ENCODE measurements around the gene PIF1. TPM values are rescaled to one million over a fixed set of nuclear protein-coding genes. Genes with fewer than 3 reads are reported as not detected.
"Not testable (repeated sequence)": the region's sequence is repeated elsewhere in the genome, so short reads cannot be mapped to it uniquely, and the experiment has no call there.

The PIF1 gene
- total and polyA plus RNA-seq, 5 donors, result 0.25 to 1.1 (median 0.79) TPM

DNA sequence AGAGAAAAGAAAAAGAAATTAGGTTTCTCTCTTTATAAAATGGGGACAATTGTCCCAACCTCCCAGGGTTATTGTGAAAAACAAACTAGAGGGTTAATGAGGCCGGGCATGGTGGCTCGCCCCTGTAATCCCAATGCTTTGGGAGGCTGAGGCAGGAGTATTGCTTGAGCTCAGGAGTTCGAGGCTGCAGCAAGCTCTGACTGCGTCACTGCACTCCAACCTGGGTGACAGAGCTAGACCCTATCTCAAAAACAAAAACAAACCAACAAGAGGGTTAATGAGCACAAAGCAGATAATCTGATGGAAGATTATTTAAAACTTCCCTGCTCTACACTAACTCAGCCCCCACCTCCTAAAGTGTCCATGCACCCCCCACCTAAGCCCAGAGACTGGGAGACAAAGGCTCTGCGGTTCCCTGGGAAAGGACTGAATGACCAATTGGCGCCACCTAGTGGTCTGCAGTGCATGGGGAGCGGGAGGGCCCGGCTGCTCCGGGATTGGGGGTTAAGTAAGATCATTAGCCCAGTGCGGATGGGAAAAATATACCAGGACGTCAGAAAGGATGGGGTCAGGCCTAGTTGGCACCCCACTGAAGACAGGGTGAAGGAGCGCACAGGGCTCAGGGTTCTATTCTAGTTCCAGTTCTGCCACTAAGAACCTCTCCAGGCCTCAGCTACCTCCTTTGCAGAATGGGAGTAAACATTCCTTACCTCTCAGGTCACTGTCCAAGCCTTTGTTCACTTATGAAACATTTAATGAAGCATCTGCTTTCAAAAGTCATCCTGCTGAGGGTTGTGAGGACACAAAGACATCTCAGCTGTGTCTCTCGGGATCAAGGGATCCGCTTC lies 15.6 kb downstream of the PIF1 start:
- H3K4me1 ChIP-seq (ENCODE audit: control insufficient read depth, insufficient read depth, low read length), result no peaks in the 10 kb centered on the region

DNA sequence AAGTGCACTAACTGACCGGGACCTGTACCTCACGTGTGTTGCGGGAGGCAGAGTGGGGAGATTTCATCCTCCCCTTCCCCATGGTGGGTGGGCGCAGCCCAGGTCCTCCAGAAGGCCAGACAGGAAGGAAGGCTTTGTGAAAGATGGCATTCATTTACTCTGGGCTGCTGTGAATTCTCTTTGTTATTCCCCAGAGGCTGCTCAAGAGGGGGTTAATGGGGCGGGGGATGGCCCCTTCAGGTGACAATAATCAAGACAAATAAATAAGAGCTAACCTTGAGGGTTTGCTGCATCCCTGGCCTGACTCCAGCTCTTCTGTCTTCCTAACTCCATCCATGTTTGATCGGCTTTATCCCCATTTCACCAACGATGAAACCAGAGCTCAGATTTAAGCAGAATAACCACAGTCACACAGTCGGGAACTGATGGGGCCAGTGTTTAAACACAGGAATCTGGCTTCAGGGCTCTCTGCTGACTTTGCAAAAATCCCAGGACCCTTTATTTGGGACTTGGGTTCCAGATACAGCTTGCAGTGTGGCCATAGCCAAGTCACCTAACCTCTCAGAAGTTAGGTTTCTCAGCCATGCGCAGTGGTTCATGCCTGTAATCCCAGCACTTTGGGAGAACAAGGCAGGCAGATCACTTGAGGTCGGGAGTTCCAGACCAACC lies 16.5 kb downstream of the PIF1 start:
- Histone ChIP-seq H3K4me3 (ENCODE audit: low read length) (no peak overlapping the region), H3K4me1 (ENCODE audit: control insufficient read depth, insufficient read depth, low read length) (no peaks in the 10 kb centered on the region), H3K27me3 (ENCODE audit: control insufficient read depth, insufficient read depth) (no peaks in the 10 kb centered on the region), H3K27ac (ENCODE audit: low read length) (no peak overlapping the region), H3K9me3 (ENCODE audit: control insufficient read depth, low read length) (no peaks in the 10 kb centered on the region)
- WGBS, result 71% methylated on average over 10 of the region's 10 CpGs
- intact Hi-C loops (cut with DNase I), result loop anchor here in 1 of 4 donors (5.0 kb wide), 1 partner anchor 77 kb away; no protein-coding TSS in a partner anchor
- DNase-seq (peak in 1 of 3 donors; percentile 12), ATAC-seq (no peak)

More for the DNA sequence above, 15.6 kb downstream of the PIF1 start:
- Histone ChIP-seq H3K27ac (ENCODE audit: low read length) (no peak overlapping the region), H3K27me3 (ENCODE audit: control insufficient read depth, insufficient read depth) (no peaks in the 10 kb centered on the region), H3K9me3 (ENCODE audit: control insufficient read depth, low read length) (no peaks in the 10 kb centered on the region), H3K4me3 (ENCODE audit: low read length) (no peak overlapping the region)
- intact Hi-C loops (cut with DNase I), result loop anchor here (2.0 to 5.0 kb wide), 5 partner anchors 63 to 79 kb away; no protein-coding TSS in a partner anchor
- peak; percentile 81 to 82 for ATAC-seq
- peak; percentile 85 to 93 (median 91) for DNase-seq
- 32% methylated on average over 14 of the region's 14 CpGs for WGBS

DNA sequence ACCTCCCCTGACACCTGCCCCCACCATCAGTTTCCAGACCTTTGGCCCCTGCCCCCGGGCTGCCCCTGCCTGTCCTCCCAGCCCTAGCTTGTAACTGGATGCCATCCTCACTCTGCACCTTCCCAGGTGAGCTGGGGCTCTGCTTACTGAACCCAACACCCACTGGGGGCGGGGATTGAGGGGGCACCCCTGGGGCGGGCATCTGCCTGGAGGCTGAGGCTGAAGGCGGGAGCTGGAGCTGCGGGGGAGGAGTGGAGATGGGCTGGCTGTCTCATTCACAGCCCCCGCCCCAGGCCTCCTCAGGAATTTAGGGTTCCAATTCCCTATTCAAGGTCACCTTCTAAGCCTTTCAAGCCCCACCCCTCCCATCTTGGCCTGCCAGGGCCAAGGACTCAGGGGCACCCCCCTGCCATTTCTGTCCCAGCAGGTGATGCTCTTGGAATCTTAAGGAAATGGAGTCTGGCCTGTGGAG lies 17.7 kb downstream of the PIF1 start:
- Histone ChIP-seq H3K27me3 (ENCODE audit: control insufficient read depth, insufficient read depth) (no peaks in the 10 kb centered on the region), H3K27ac (ENCODE audit: low read length) (no peak overlapping the region), H3K4me1 (ENCODE audit: control insufficient read depth, insufficient read depth, low read length) (no peaks in the 10 kb centered on the region), H3K9me3 (ENCODE audit: control insufficient read depth, low read length) (no peaks in the 10 kb centered on the region), H3K4me3 (ENCODE audit: low read length) (no peak overlapping the region)
- DNase-seq (peak in 1 of 3 donors; percentile 59), ATAC-seq (peak in 1 of 2 donors; percentile 4)
- 72% methylated on average over 6 of the region's 6 CpGs for WGBS
- intact Hi-C loops (cut with DNase I), result loop anchor here in 1 of 4 donors (5.0 kb wide), 1 partner anchor 75 kb away; no protein-coding TSS in a partner anchor

DNA sequence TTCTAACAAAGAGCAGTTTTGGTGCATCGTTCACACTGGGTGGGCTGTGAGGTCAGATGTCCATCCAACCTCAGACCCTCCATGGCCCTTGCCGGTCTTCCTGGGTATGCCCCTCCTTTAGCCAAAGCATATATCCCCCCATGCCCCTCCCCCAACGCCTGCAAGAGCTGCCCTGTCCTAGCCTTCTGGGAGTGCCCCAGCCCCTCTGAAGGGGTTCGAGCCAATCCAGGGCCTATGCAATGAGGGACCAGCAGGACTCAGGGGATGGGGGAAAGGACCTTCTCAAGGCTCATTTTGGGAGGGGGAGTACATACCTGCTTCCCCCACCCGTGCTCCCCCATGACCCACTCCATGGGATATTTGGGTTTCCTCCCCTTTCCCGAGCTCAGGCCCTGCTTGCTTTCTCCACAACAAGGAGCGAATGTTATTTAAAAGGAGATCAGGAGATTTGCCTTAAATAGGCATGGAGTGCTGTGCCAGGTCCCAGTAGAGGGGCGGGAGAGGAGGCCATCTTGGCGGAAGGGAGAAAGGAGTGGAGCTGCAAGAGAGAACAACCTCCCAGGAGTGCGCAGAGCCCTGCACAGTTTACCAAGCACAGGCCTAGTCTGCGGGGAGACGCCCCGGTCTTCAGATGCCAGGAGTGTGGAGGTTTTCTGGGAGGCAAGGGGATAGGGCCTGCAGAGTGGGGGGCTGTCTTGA lies 18.2 kb downstream of the PIF1 start:
- Histone ChIP-seq H3K4me3 (ENCODE audit: low read length) (no peak overlapping the region), H3K9me3 (ENCODE audit: control insufficient read depth, low read length) (no peaks in the 10 kb centered on the region), H3K27ac (ENCODE audit: low read length) (no peak overlapping the region), H3K27me3 (ENCODE audit: control insufficient read depth, insufficient read depth) (no peaks in the 10 kb centered on the region), H3K4me1 (ENCODE audit: control insufficient read depth, insufficient read depth, low read length) (no peaks in the 10 kb centered on the region)
- intact Hi-C loops (cut with DNase I), result loop anchor here in 1 of 4 donors (5.0 kb wide), 1 partner anchor 75 kb away; no protein-coding TSS in a partner anchor
- WGBS, result 55% methylated on average over 13 of the region's 13 CpGs
- ATAC-seq (peak in 1 of 2 donors; percentile 6), DNase-seq (peak in 1 of 3 donors; percentile 54)

DNA sequence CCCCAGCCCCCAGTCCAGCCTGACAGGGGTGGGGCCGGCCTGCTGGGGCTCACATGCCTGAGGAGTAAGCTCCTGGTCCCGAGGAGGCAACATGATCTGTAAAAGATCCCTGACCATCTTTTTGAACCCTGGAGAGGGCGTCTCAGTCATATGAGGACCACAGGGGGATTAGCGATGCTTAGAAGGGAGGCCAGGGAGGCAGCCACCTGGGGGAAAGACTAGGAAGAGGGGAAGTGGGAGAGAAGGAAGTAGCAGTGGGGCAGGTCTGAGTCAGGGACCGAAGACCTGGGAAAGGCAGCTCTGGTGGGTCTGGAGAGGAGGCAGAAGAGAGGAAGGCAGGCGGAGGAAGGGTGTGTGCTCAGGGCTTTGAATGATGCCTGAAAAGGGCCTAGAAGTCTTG lies 18.9 kb downstream of the PIF1 start:
- no peaks in the 10 kb centered on the region for H3K27me3 ChIP-seq (ENCODE audit: control insufficient read depth, insufficient read depth)
- H3K4me1 ChIP-seq (ENCODE audit: control insufficient read depth, insufficient read depth, low read length), result no peaks in the 10 kb centered on the region
- ATAC-seq (no peak), DNase-seq (peak in 1 of 3 donors; percentile 27)
- H3K27ac ChIP-seq (ENCODE audit: low read length), result peak overlapping the region; percentile 44
- 71% methylated on average over 6 of the region's 6 CpGs for WGBS
- no peak overlapping the region for H3K4me3 ChIP-seq (ENCODE audit: low read length)
- intact Hi-C loops (cut with DNase I), result loop anchor here in 1 of 4 donors (5.0 kb wide), 1 partner anchor 74 kb away; no protein-coding TSS in a partner anchor
- H3K9me3 ChIP-seq (ENCODE audit: control insufficient read depth, low read length), result no peaks in the 10 kb centered on the region

DNA sequence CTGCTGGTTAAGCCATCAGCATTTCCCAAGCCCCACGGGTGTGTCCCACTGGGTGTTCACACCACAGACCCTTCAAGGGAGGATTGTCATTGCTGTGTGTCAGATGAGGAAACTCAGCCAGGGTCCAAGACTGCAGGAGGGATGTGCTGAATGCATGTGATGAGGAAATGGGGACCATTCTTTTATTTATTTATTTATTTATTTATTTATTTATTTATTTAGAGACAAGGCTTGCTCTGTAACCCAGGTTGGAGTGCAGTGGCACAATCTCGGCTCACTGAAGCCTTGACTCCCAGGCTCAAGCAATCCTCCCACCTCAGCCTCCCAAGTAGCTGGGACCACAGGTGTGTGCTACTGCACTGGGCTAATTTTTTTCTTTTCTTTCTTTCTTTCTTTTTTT lies 20.8 kb downstream of the PIF1 start:
- no peak for ATAC-seq
- H3K4me1 ChIP-seq (ENCODE audit: control insufficient read depth, insufficient read depth, low read length), result no peaks in the 10 kb centered on the region
- no peaks in the 10 kb centered on the region for H3K27me3 ChIP-seq (ENCODE audit: control insufficient read depth, insufficient read depth)
- 64% methylated on average over 2 of the region's 2 CpGs for WGBS
- no peak overlapping the region for H3K4me3 ChIP-seq (ENCODE audit: low read length)
- no peaks in the 10 kb centered on the region for H3K9me3 ChIP-seq (ENCODE audit: control insufficient read depth, low read length)
- peak in 1 of 3 donors; percentile 12 for DNase-seq
- H3K27ac ChIP-seq (ENCODE audit: low read length), result peak overlapping the region; percentile 87
- intact Hi-C loops (cut with DNase I), result loop anchor here in 1 of 4 donors (5.0 kb wide), 1 partner anchor 72 kb away; no protein-coding TSS in a partner anchor

DNA sequence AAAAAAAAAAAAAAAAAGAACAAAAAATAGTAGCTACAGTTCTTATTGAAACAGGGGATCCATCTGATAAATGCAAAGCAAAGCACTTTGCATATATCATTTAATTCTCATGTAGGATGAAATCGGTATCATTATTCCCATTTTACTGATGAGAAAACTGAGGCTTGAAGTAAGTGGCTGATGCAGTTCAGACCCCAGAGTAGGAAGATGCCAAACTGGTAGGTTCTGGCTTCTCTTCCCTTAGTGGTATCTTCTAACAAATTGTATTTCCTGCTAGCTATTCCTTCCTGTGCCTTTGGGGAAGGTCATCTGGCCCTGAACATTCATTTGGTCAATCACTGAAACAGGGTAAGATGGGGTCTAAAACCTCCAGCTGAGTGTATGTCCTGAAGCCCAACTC lies 21.9 kb downstream of the PIF1 start:
- Histone ChIP-seq H3K27ac (ENCODE audit: low read length) (no peak overlapping the region), H3K27me3 (ENCODE audit: control insufficient read depth, insufficient read depth) (no peaks in the 10 kb centered on the region), H3K9me3 (ENCODE audit: control insufficient read depth, low read length) (no peaks in the 10 kb centered on the region), H3K4me1 (ENCODE audit: control insufficient read depth, insufficient read depth, low read length) (no peaks in the 10 kb centered on the region), H3K4me3 (ENCODE audit: low read length) (no peak overlapping the region)
- ATAC-seq (no peak), DNase-seq (no peak)
- intact Hi-C loops (cut with DNase I), result no loop called here
- WGBS, result 96% methylated on average over 1 of the region's 1 CpG

DNA sequence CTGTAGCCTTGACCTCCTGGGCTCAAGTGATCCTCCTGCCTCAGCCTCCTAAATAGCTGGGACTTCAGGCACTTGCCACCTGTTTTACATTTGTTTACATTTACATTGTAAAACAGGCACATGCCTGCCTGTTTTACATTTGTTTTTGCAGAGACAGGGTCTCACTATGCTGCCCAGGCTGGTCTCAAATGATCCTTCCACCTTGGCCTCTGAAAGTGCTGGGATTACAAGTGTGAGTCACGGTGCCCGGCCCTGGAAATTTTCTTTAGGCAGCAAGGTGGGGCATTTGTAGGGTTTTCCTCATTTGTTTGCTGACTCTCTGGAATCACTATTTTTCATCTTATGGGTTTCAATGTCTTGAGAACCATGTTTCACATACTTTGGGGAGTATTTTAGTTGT lies 25.0 kb downstream of the PIF1 start:
- ATAC-seq (no peak), DNase-seq (no peak)
- no peaks in the 10 kb centered on the region for H3K9me3 ChIP-seq (ENCODE audit: control insufficient read depth, low read length)
- no peaks in the 10 kb centered on the region for H3K4me1 ChIP-seq (ENCODE audit: control insufficient read depth, insufficient read depth, low read length)
- no peak overlapping the region for H3K4me3 ChIP-seq (ENCODE audit: low read length)
- intact Hi-C loops (cut with DNase I), result no loop called here
- no peak overlapping the region for H3K27ac ChIP-seq (ENCODE audit: low read length)
- H3K27me3 ChIP-seq (ENCODE audit: control insufficient read depth, insufficient read depth), result no peaks in the 10 kb centered on the region
- WGBS, result 94% methylated on average over 2 of the region's 2 CpGs

DNA sequence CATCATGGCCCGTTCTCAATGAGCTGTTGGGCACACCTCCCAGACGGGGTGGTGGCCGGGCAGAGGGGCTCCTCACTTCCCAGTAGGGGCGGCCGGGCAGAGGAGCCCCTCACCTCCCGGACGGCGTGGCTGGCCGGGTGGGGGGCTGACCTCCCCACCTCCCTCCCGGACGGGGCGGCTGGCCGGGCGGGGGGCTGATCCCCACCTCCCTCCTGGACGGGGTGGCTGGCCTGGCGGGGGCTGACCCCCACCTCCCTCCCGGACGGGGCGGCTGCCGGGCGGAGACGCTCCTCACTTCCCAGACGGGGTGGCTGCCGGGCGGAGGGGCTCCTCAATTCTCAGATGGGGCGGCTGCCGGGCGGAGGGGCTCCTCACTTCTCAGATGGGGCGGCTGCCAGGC lies 26.5 kb downstream of the PIF1 start:
- 91% methylated on average over 28 of the region's 29 CpGs for WGBS
- H3K27ac ChIP-seq (ENCODE audit: low read length); intact Hi-C loops (cut with DNase I); H3K4me1 ChIP-seq (ENCODE audit: control insufficient read depth, insufficient read depth, low read length); H3K4me3 ChIP-seq (ENCODE audit: low read length); H3K9me3 ChIP-seq (ENCODE audit: control insufficient read depth, low read length); H3K27me3 ChIP-seq (ENCODE audit: control insufficient read depth, insufficient read depth); ATAC-seq: not testable (repeated sequence)
- peak in 1 of 3 donors; percentile 54 for DNase-seq

DNA sequence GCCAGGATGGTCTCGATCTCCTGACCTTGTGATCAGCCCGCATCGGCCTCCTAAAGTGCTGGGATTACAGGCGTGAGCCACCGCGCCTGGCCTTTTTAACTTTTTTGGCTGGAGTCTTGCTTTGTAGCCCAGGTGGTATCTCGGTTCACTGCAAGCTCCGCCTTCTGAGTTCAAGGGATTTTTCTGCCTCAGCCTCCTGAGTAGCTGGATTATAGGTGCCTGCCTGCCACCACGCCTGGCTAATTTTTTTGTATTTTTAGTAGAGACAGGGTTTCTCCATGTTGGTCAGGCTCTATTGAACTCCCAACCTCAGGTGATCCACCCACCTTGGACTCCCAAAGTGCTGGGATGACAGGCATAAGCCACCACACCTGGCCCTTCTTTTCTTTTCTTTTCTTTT lies 29.5 kb downstream of the PIF1 start:
- WGBS, result 93% methylated on average over 9 of the region's 9 CpGs
- H3K27me3 ChIP-seq (ENCODE audit: control insufficient read depth, insufficient read depth); H3K4me1 ChIP-seq (ENCODE audit: control insufficient read depth, insufficient read depth, low read length); H3K27ac ChIP-seq (ENCODE audit: low read length); ATAC-seq; H3K4me3 ChIP-seq (ENCODE audit: low read length); H3K9me3 ChIP-seq (ENCODE audit: control insufficient read depth, low read length); intact Hi-C loops (cut with DNase I): not testable (repeated sequence)
- peak in 1 of 3 donors; percentile 3 for DNase-seq
